CD4-positive, alpha-beta T cell treated with Interferon gamma for 1 hour (primary cell): Measurements from ENCODE around the gene ASMTL.
"Not testable (repeated sequence)": the region's sequence is repeated elsewhere in the genome, so short reads cannot be mapped to it uniquely, and the experiment has no call there.

Experiments used
- DNase-seq: peaks from one replicate; pipeline ENCODE4 v3.0.0-alpha.2; 2020

ASMTL gene

GRCh38 chrX:1433646-1434357 is 18.9 kb downstream of the ASMTL start:
- DNase-seq = no peak

GRCh38 chrX:1430451-1430850 is 22.3 kb downstream of the ASMTL start:
- no peak for DNase-seq

GRCh38 chrX:1427756-1428155 is 25.0 kb downstream of the ASMTL start:
- DNase-seq = no peak

GRCh38 chrX:1426321-1426720 is 26.4 kb downstream of the ASMTL start:
- not testable (repeated sequence) for DNase-seq

- DNase-seq = no peak
Observed at GRCh38 chrX:1425381-1425780, 27.3 kb downstream of the ASMTL start.

- DNase-seq = no peak
Observed at GRCh38 chrX:1424147-1424851, 28.4 kb downstream of the ASMTL start.

- no peak for DNase-seq
Observed at GRCh38 chrX:1423215-1423614, 29.5 kb downstream of the ASMTL start.

GRCh38 chrX:1422135-1422465 is 30.6 kb downstream of the ASMTL start:
- DNase-seq = no peak

GRCh38 chrX:1421433-1422134 is 31.1 kb downstream of the ASMTL start:
- no peak for DNase-seq

- no peak for DNase-seq
Observed at GRCh38 chrX:1420371-1420770, 32.3 kb downstream of the ASMTL start.

- DNase-seq = no peak
Observed at GRCh38 chrX:1419545-1420355, 33.0 kb downstream of the ASMTL start.

GRCh38 chrX:1418901-1419544 is 33.7 kb downstream of the ASMTL start:
- no peak for DNase-seq

GRCh38 chrX:1417921-1418771 is 34.6 kb downstream of the ASMTL start:
- no peak for DNase-seq

- DNase-seq = no peak
Observed at GRCh38 chrX:1416965-1417760, 35.5 kb downstream of the ASMTL start.

- DNase-seq = no peak
Observed at GRCh38 chrX:1416327-1416784, 36.4 kb downstream of the ASMTL start.

- no peak for DNase-seq
Observed at GRCh38 chrX:1412551-1413161, 40.1 kb downstream of the ASMTL start.

- DNase-seq = no peak
Observed at GRCh38 chrX:1411326-1411725, 41.4 kb downstream of the ASMTL start.

GRCh38 chrX:1407035-1407434 is 45.7 kb downstream of the ASMTL start:
- no peak for DNase-seq

GRCh38 chrX:1405769-1406168 is 46.9 kb downstream of the ASMTL start:
- DNase-seq = not testable (repeated sequence)

GRCh38 chrX:1403867-1404266 is 48.8 kb downstream of the ASMTL start:
- not testable (repeated sequence) for DNase-seq
